GM12878 (cell line): ENCODE data around the gene YBX2. TPM values are rescaled to one million over a fixed set of nuclear protein-coding genes. Genes with fewer than 3 reads are reported as not detected.

ENCODE experiments used
- BHLHE40 ChIP-seq, 2 experiments: fragments of 450-650 bp in 1 of 2; IDR thresholded peaks; 2 replicates each; pipeline ENCODE4 v1.6.1; 2011 to 2017; ENCODE audit warnings: low read depth in 2 of 2, borderline replicate concordance in 1 of 2, improper control_type of control experiment in 1 of 2, low read length in 1 of 2, mild to moderate bottlenecking in 1 of 2
- CUX1 ChIP-seq: IDR thresholded peaks from 2 replicates; pipeline ENCODE4 v1.6.1; 2012; ENCODE audit warnings: improper control_type of control experiment, low read depth, low read length; ENCODE audit not compliant: insufficient replicate concordance
- EZH2 ChIP-seq: IDR thresholded peaks from 2 replicates; pipeline ENCODE4 v1.6.1; 2012; ENCODE audit warnings: low read depth, mild to moderate bottlenecking, control low read depth, inconsistent platforms, low read length, borderline replicate concordance; ENCODE audit not compliant: control insufficient read depth
- GABPA ChIP-seq: IDR thresholded peaks from 2 replicates; pipeline ENCODE4 v1.6.1; 2014; ENCODE audit warnings: antibody characterized with exemption, low read depth, mild to moderate bottlenecking, inconsistent platforms
- IKZF1 ChIP-seq: fragments of 450-650 bp; conservative IDR thresholded peaks from 2 replicates; pipeline ENCODE4 v1.6.1; 2017; ENCODE audit warnings: antibody characterized with exemption, mild to moderate bottlenecking
- IKZF2 ChIP-seq, 2 experiments: fragments of 450-650 bp; IDR thresholded peaks; 2 replicates each; pipeline ENCODE4 v1.6.1; 2017; ENCODE audit warnings: mild to moderate bottlenecking in 2 of 2, moderate library complexity in 2 of 2
- IRF3 ChIP-seq: fragments of 450-650 bp; IDR thresholded peaks from 2 replicates; pipeline ENCODE4 v1.6.1; 2014; ENCODE audit warnings: mild to moderate bottlenecking
- PAX5 ChIP-seq: IDR thresholded peaks from 2 replicates; pipeline ENCODE4 v1.6.1; 2011; ENCODE audit warnings: low read depth, low read length, borderline replicate concordance
- POU2F2 ChIP-seq: IDR thresholded peaks from 3 replicates; pipeline ENCODE4 v1.6.1; 2011; ENCODE audit warnings: low read depth, mild to moderate bottlenecking, low read length, borderline replicate concordance
- RELA ChIP-seq: fragments of 450-650 bp; IDR thresholded peaks from 2 replicates; pipeline ENCODE4 v1.8.0; 2014; ENCODE audit warnings: borderline replicate concordance; ENCODE audit not compliant: partially characterized antibody
- SMAD5 ChIP-seq: IDR thresholded peaks from 2 replicates; pipeline ENCODE4 v1.6.1; 2016; ENCODE audit warnings: antibody characterized with exemption, low read depth
- SMARCA5 ChIP-seq: fragments of 450-650 bp; IDR thresholded peaks from 2 replicates; pipeline ENCODE4 v1.6.1; 2017; ENCODE audit warnings: mild to moderate bottlenecking
- SMC3 ChIP-seq: IDR thresholded peaks from 2 replicates; pipeline ENCODE4 v1.6.1; 2011; ENCODE audit warnings: low read length, improper control_type of control experiment, borderline replicate concordance
- SP1 ChIP-seq: IDR thresholded peaks from one replicate; pipeline ENCODE4 v1.6.1; 2011; ENCODE audit warnings: low read depth, low read length
- TBL1XR1 ChIP-seq: IDR thresholded peaks from 2 replicates; pipeline ENCODE4 v1.6.1; 2012; ENCODE audit warnings: low read depth, low read length, improper control_type of control experiment
- TCF12 ChIP-seq: IDR thresholded peaks from 2 replicates; pipeline ENCODE4 v1.6.1; 2011; ENCODE audit warnings: low read depth, mild to moderate bottlenecking, low read length
- USF2 ChIP-seq: IDR thresholded peaks from 2 replicates; pipeline ENCODE4 v1.6.1; 2011; ENCODE audit warnings: low read depth, low read length, improper control_type of control experiment, borderline replicate concordance
- YBX1 ChIP-seq: fragments of 450-650 bp; IDR thresholded peaks from 2 replicates; pipeline ENCODE4 v1.6.1; 2016; ENCODE audit warnings: antibody characterized with exemption
- ZNF207 ChIP-seq: fragments of 450-650 bp; IDR thresholded peaks from 2 replicates; pipeline ENCODE4 v1.6.1; 2014; ENCODE audit warnings: antibody characterized with exemption, mild to moderate bottlenecking, borderline replicate concordance
- ZNF24 ChIP-seq: fragments of 450-650 bp; IDR thresholded peaks from 2 replicates; pipeline ENCODE4 v1.6.1; 2017; ENCODE audit warnings: antibody characterized with exemption, mild to moderate bottlenecking
- polyA plus RNA-seq, 11 experiments: library from polyadenylated mRNA; depleted of rRNA in 4 of 11; unstranded in 6 of 11; stranded (reverse) in 5 of 11; fragments of >200 nt; fragmentation: Nextera tagmentation in 4 of 11; fragmentation: Illumina TruSeq in 1 of 11; extraction: Ambion mirVana in 4 of 11; extraction: Trizol in 1 of 11; gene quantifications; 1 replicate in 1 of 11; 2 replicates in 10 of 11; pipeline versions ENCODE4 v1.2.1 to v1.2.3, GENCODE V29; 2011 to 2016; ENCODE audit warnings: inconsistent platforms in 2 of 11, missing spikeins in 2 of 11, low read depth in 1 of 11
- total RNA-seq, 4 experiments: library from RNA; depleted of rRNA in 3 of 4; stranded (reverse); fragments of >200 nt in 3 of 4; fragmentation: Illumina TruSeq in 1 of 4; extraction: Trizol in 1 of 4; gene quantifications; 2 replicates each; pipeline versions ENCODE4 v1.2.1 to v1.2.3, GENCODE V29; 2013 to 2021
- TF ChIP-seq, protein P1 (sequence below): IDR thresholded peaks from 2 replicates; pipeline ENCODE4 v1.6.1; 2012; ENCODE audit warnings: low read depth, low read length, improper control_type of control experiment

Gene YBX2
- total and polyA plus RNA-seq, 10 of the 15 experiments (the other 5 are each of a cell fraction or from before 2014, with no cell fraction given), result not detected

DNA sequence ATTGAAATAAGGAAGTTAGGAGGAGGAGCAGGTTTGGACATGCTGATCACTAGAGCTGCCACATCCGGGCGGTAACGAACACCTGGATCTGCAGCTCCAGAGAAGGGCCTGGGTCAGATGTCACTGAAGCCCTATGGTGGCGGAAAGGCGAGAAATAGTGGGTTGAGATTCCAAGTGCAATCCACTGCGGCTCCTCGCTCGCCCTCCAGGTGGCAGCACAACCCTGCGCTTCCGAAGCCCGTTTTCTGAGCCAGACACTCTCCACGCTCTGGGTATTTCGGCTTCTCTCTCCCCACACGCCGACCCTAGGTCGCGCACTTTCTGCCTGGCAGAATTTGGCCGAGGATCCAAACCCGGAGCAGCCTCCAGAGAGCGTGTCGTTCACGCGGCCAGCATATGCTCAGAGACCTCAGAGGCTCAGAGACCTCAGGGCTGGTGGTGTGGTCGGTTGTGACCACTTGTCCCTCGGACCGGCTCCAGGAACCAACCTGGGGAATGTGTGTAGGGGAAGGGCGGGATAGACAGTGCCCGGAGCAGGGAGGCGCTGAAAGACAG is 13.8 kb downstream of the YBX2 start (continued):
- TF ChIP-seq CUX1, result no peak
- TF ChIP-seq ZNF24, result no peak
- TF ChIP-seq TBL1XR1, result no peak
- no peak for TF ChIP-seq SMAD5
- TF ChIP-seq IRF3, result peak; percentile 43; the same call in 1 of the 2 replicates
- no peak for TF ChIP-seq GABPA
- peak; percentile 70 for TF ChIP-seq ZNF207
- peak; percentile 54 for TF ChIP-seq IKZF1
- TF ChIP-seq RELA, result peak; percentile 33
- TF ChIP-seq SMC3, result peak; percentile 94
- peak; percentile 84; the same call in 1 of the 2 replicates for TF ChIP-seq SMARCA5
- peak; percentile 46; the same call in 1 of the 2 replicates for TF ChIP-seq PAX5
- 0 out of 2 replicates have a peak, but pooled peaks have one; percentile 32 for TF ChIP-seq TCF12
- TF ChIP-seq SP1, result peak; percentile 57
- 0 out of 3 replicates have a peak, but pooled peaks have one; percentile 35 for TF ChIP-seq POU2F2
- peak in 1 of 2 experiments; percentile 45; a peak in 2 of 4 replicates for TF ChIP-seq IKZF2 (IDR thresholded peaks at IDR 0.05)
- TF ChIP-seq, protein P1, sequence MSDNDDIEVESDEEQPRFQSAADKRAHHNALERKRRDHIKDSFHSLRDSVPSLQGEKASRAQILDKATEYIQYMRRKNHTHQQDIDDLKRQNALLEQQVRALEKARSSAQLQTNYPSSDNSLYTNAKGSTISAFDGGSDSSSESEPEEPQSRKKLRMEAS, result 0 out of 2 replicates have a peak, but pooled peaks have one; percentile 53
- no peak for TF ChIP-seq USF2
- TF ChIP-seq YBX1, result no peak
- peak in 1 of 2 experiments; percentile 33; a peak in 2 of 4 replicates for TF ChIP-seq BHLHE40 (IDR thresholded peaks at IDR 0.05; ENCODE audit: borderline replicate concordance in 1 of 2, low read depth in 2 of 2, low read length in 1 of 2)
- no peak for TF ChIP-seq EZH2
